Gastrocnemius medialis (tissue), 4 donors: ENCODE measurements around the gene IFT88.

Experiments used
- CTCF ChIP-seq, 5 experiments: fragments of 450-650 bp in 3 of 5; fragments of 200-600 bp in 2 of 5; sonication (generic) in 2 of 5; IDR thresholded peaks in 4 of 5; conservative IDR thresholded peaks in 1 of 5; 1 replicate in 4 of 5; 2 replicates in 1 of 5; pipeline ENCODE4 v1.5.1; 2016 to 2019; ENCODE audit warnings: antibody characterized with exemption in 5 of 5, mild to moderate bottlenecking in 3 of 5, moderate library complexity in 3 of 5
- POLR2A ChIP-seq, 2 donors: fragments of 450-650 bp; IDR thresholded peaks; one replicate each; pipeline ENCODE4 v1.6.1; 2017; ENCODE audit warnings: antibody characterized with exemption in 2 of 2, mild to moderate bottlenecking in 2 of 2, moderate library complexity in 2 of 2

GRCh38 chr13:20607015-20607414 lies 40.1 kb downstream of the IFT88 start:
- no peak for TF ChIP-seq POLR2A (IDR thresholded peaks at IDR 0.05)
- no peak for TF ChIP-seq CTCF (IDR thresholded peaks at IDR 0.05 in 4 of 5, conservative IDR thresholded peaks at IDR 0.05 in 1 of 5)
